ENCODE data around the gene THSD8. TPM values are rescaled to one million over a fixed set of nuclear protein-coding genes. Genes with fewer than 3 reads are reported as not detected.
"Not testable (repeated sequence)": the region's sequence is repeated elsewhere in the genome, so short reads cannot be mapped to it uniquely, and the experiment has no call there.

Gene THSD8
- total and polyA plus RNA-seq, 7 experiments from 2014 or later = 0.80 to 18.9 (median 2.1) TPM; not detected in 3

DNA sequence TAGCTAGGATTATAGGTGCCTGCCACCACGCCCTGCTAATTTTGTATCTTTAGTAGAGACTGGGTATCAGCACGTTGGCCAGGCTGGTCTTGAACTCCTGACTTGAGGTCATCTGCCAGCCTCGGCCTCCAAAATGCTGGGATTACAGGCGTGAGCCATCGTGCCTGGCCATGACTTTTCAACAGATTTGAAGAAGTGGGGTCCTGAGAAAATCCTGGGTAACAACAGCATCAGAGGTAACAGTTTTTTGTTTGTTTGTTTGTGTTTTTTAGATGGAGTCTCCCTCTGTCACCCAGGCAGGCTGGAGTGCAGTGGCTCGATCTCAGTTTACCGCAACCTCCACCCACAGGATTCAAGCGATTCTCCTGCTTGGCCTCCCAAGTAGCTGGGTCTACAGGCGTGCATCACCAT lies 6.9 kb upstream of the THSD8 start:
- intact Hi-C loops (cut with micrococcal nuclease) = loop anchor here (5.0 kb wide), 8 partner anchors 142 to 1703 kb away; partner anchors contain the start of genes CALR (in 2 of the 2), IER2 (in 1 of the 2), STX10 (in 1 of the 2) and SWSAP1 (in 1 of the 2)
- H3K27me3 ChIP-seq (ENCODE audit: control insufficient read depth in 2 of 2, insufficient read depth in 2 of 2, low read length in 2 of 2) = no peaks in the 10 kb centered on the region
- Mint-ChIP-seq H3K9me3 (peaks cover 0 to 26% (median 0%) of the 10 kb centered on the region in 11 donors), H3K27me3 (peaks cover 0 to 2% (median 0%) of the 10 kb centered on the region in 5 donors), H3K4me1 (peaks cover 25 to 42% (median 36%) of the 10 kb centered on the region in 7 donors), H3K4me3 (peak overlapping the region in 8 of 10 donors; percentile 74 to 95 (median 88)), H3K27ac (peak overlapping the region; percentile 93 to 100 (median 97)), H3K36me3 (peaks cover 0 to 9% (median 0%) of the 10 kb centered on the region in 5 donors)
- ChIA-PET POLR2A (interaction anchor here (0.6 to 8.4 kb wide), 11 partner anchors 9 to 1729 kb away, joined by 3 to 621 read pairs (median 5); partner anchors contain the start of genes GET3, HOOK2, RNASEH2A and TNPO2), CTCF (interaction anchor here (0.9 to 9.8 kb wide), 8 partner anchors 11 to 171 kb away, joined by 3 to 169 read pairs (median 8); partner anchors contain the start of gene HOOK2)
- peak overlapping the region; percentile 99 for H3K27ac ChIP-seq (ENCODE audit: low read depth, low read length)
- ATAC-seq (no peak), DNase-seq (no peak)
- H3K4me3 ChIP-seq (ENCODE audit: low read length) = no peak overlapping the region
- peaks cover 0 to 34% (median 3%) of the 10 kb centered on the region in 3 experiments for H3K36me3 ChIP-seq (ENCODE audit: control insufficient read depth in 2 of 3, insufficient read depth in 3 of 3, low read length in 3 of 3)
- peaks cover 21 to 29% of the 10 kb centered on the region in 2 donors for H3K4me1 ChIP-seq (ENCODE audit: control insufficient read depth in 2 of 2, insufficient read depth in 2 of 2, low read length in 2 of 2)
- no peaks in the 10 kb centered on the region for H3K9me3 ChIP-seq (ENCODE audit: control insufficient read depth in 2 of 3, low read length in 3 of 3)

DNA sequence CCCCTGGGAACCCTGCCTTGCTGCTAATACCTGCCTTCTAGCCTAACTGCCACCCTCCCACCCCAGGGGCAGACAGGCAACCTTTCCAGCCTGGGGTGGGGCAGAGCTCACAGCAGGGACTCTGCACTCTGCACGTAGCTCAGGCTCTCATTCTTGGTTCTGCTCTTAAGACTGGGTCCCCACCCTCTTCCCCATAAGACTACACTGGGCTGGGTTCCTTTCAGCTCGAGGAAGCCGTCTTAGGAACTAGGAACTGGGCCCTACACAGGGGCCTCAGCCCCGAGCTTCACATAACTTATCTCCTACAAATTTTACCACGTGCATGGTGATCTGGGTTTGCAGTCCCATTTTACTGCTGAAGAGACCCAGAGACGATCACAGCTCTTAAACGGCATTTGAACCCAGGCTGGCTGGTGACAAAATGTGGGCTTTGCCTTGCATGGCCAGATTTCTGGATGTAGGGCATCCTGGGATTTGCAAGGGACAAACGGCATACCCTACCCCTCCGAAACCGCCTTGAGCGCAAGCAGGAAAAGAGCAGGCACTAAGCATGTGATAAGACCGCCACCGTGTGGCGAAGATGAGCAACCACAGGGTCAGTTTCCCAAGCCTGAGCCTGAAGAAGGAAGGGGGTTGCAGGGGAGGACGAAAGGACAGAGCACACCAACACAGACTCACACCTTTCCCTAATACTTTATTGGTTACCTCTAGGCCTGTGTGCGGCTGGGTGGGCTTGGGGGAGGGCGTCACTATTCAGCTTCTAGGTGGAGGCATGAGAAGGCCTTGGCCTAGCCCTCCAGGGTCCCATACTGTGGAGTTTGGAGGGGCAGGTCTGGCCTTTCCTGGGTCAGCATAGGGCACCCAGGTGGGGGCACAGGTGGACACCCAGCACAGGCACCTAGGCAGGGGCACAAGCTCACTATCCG lies 5.5 kb upstream of the THSD8 start:
- Histone ChIP-seq H3K27ac (ENCODE audit: low read depth, low read length) (peak overlapping the region; percentile 56), H3K4me3 (ENCODE audit: low read length) (peak overlapping the region; percentile 44), H3K36me3 (ENCODE audit: control insufficient read depth in 2 of 3, insufficient read depth in 3 of 3, low read length in 3 of 3) (peaks cover 0 to 43% (median 5%) of the 10 kb centered on the region in 3 experiments), H3K27me3 (ENCODE audit: control insufficient read depth in 2 of 2, insufficient read depth in 2 of 2, low read length in 2 of 2) (no peaks in the 10 kb centered on the region), H3K4me1 (ENCODE audit: control insufficient read depth in 2 of 2, insufficient read depth in 2 of 2, low read length in 2 of 2) (peaks cover 21 to 30% of the 10 kb centered on the region in 2 donors), H3K9me3 (ENCODE audit: control insufficient read depth in 2 of 3, low read length in 3 of 3) (no peaks in the 10 kb centered on the region)
- H3K27ac Mint-ChIP-seq = peak overlapping the region; percentile 87 to 100 (median 91)
- H3K27me3 Mint-ChIP-seq = peaks cover 0 to 2% (median 0%) of the 10 kb centered on the region in 5 donors
- H3K36me3 Mint-ChIP-seq = peaks cover 0 to 15% (median 0%) of the 10 kb centered on the region in 5 donors
- H3K4me1 Mint-ChIP-seq = peaks cover 19 to 42% (median 37%) of the 10 kb centered on the region in 7 donors
- intact Hi-C loops (cut with micrococcal nuclease) = loop anchor here (1.0 to 2.0 kb wide), 8 partner anchors 19 to 120 kb away; partner anchors contain the start of gene TNPO2 (in 1 of the 2)
- ATAC-seq (peak; percentile 14), DNase-seq (peak; percentile 68 to 86 (median 79))
- H3K9me3 Mint-ChIP-seq = peaks cover 0 to 19% (median 0%) of the 10 kb centered on the region in 11 donors
- POLR2A ChIA-PET = interaction anchor here (0.6 to 8.4 kb wide), 15 partner anchors 10 to 182 kb away, joined by 3 to 621 read pairs (median 3); partner anchors contain the start of genes GET3, HOOK2, RNASEH2A and TNPO2
- CTCF ChIA-PET = interaction anchor here (0.6 to 9.8 kb wide), 16 partner anchors 10 to 169 kb away, joined by 3 to 169 read pairs (median 7); partner anchors contain the start of gene HOOK2
- peak overlapping the region; percentile 55 to 87 (median 80) for H3K4me3 Mint-ChIP-seq

DNA sequence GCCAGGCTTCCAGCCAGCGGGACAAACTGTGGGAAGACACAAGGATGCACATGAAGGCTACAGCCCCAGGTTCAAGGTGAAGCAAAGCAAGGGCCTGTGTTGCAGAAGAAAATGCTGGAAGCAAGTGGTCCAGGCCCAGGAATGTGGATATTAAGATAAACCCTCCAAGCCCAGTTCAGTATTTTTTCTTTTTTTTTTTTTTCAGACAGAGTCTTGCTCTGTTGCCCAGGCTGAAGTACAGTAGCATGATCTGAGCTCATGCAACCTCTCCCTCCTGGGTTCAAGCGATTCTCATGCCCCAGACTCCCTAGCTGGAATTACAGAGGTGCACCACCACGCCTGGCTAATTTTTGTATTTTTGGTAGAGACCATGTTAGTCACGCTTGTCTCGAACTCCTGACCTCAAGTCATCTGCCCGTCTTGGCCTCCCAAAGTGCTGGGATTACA lies 4.7 kb upstream of the THSD8 start:
- H3K36me3 ChIP-seq (ENCODE audit: control insufficient read depth in 2 of 3, insufficient read depth in 3 of 3, low read length in 3 of 3) = peaks cover 0 to 39% (median 5%) of the 10 kb centered on the region in 3 experiments
- intact Hi-C loops (cut with micrococcal nuclease) = loop anchor here in 1 of 2 donors (2.0 kb wide), 2 partner anchors 50 to 74 kb away; partner anchors contain the start of gene TNPO2
- H3K4me1 ChIP-seq (ENCODE audit: control insufficient read depth in 2 of 2, insufficient read depth in 2 of 2, low read length in 2 of 2) = peaks cover 21 to 31% of the 10 kb centered on the region in 2 donors
- ChIA-PET CTCF (interaction anchor here (0.6 to 9.8 kb wide), 11 partner anchors 8 to 109 kb away, joined by 3 to 169 read pairs (median 3); partner anchors contain the start of genes HOOK2 and TNPO2), POLR2A (interaction anchor here (0.6 to 8.4 kb wide), 6 partner anchors 11 to 64 kb away, joined by 3 to 621 read pairs (median 4); partner anchors contain the start of gene HOOK2)
- peak overlapping the region in 4 of 9 donors; percentile 12 to 96 (median 55) for H3K27ac Mint-ChIP-seq
- H3K36me3 Mint-ChIP-seq = peaks cover 0 to 15% (median 0%) of the 10 kb centered on the region in 5 donors
- H3K27ac ChIP-seq (ENCODE audit: low read depth, low read length) = no peak overlapping the region
- no peaks in the 10 kb centered on the region for H3K9me3 ChIP-seq (ENCODE audit: control insufficient read depth in 2 of 3, low read length in 3 of 3)
- H3K4me3 ChIP-seq (ENCODE audit: low read length) = no peak overlapping the region
- peaks cover 0 to 2% (median 0%) of the 10 kb centered on the region in 5 donors for H3K27me3 Mint-ChIP-seq
- H3K9me3 Mint-ChIP-seq = peaks cover 0 to 14% (median 0%) of the 10 kb centered on the region in 11 donors
- ATAC-seq (no peak), DNase-seq (no peak)
- H3K4me3 Mint-ChIP-seq = no peak overlapping the region
- peaks cover 20 to 44% (median 39%) of the 10 kb centered on the region in 7 donors for H3K4me1 Mint-ChIP-seq
- no peaks in the 10 kb centered on the region for H3K27me3 ChIP-seq (ENCODE audit: control insufficient read depth in 2 of 2, insufficient read depth in 2 of 2, low read length in 2 of 2)

DNA sequence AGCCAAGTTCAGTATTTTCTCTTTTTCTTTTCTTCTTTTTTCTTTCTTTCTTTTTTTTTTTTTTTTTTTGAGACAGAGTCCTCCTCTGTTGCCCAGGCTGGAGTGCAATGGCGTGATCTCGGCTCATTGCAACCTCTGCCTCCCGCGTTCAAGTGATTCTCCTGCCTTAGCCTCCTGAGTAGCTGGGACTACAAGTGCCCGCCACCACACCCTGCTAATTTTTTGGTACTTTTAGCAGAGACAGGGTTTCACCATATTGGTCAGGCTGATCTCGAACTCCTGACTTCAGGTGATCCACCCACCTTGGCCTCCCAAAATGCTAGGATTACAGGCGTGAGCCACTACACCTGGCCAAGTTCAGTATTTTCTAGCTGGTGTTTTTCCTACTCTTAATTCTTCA lies 4.3 kb upstream of the THSD8 start:
- not testable (repeated sequence) for H3K27me3 ChIP-seq (ENCODE audit: control insufficient read depth in 2 of 2, insufficient read depth in 2 of 2, low read length in 2 of 2); H3K9me3 Mint-ChIP-seq; DNase-seq; ATAC-seq; H3K9me3 ChIP-seq (ENCODE audit: control insufficient read depth in 2 of 3, low read length in 3 of 3); H3K27ac ChIP-seq (ENCODE audit: low read depth, low read length); H3K27me3 Mint-ChIP-seq; H3K4me3 ChIP-seq (ENCODE audit: low read length); H3K4me3 Mint-ChIP-seq
- CTCF ChIA-PET = interaction anchor here (0.7 to 9.8 kb wide), 8 partner anchors 8 to 88 kb away, joined by 3 to 169 read pairs (median 3); partner anchors contain the start of genes HOOK2 and TNPO2
- intact Hi-C loops (cut with micrococcal nuclease) = loop anchor here in 1 of 2 donors (2.0 kb wide), 2 partner anchors 49 to 75 kb away; partner anchors contain the start of gene TNPO2
- POLR2A ChIA-PET = interaction anchor here (0.6 to 8.4 kb wide), 4 partner anchors 19 to 64 kb away, joined by 3 to 621 read pairs (median 4); partner anchors contain the start of gene HOOK2
- H3K27ac Mint-ChIP-seq = peak overlapping the region in 3 of 9 donors; percentile 1 to 12 (median 8)
- peaks cover 25 to 48% (median 43%) of the 10 kb centered on the region in 7 donors for H3K4me1 Mint-ChIP-seq
- H3K36me3 Mint-ChIP-seq = peaks cover 0 to 14% (median 0%) of the 10 kb centered on the region in 5 donors
- Histone ChIP-seq H3K36me3 (ENCODE audit: control insufficient read depth in 2 of 3, insufficient read depth in 3 of 3, low read length in 3 of 3) (peaks cover 0 to 35% (median 5%) of the 10 kb centered on the region in 3 experiments), H3K4me1 (ENCODE audit: control insufficient read depth in 2 of 2, insufficient read depth in 2 of 2, low read length in 2 of 2) (peaks cover 24 to 34% of the 10 kb centered on the region in 2 donors)

DNA sequence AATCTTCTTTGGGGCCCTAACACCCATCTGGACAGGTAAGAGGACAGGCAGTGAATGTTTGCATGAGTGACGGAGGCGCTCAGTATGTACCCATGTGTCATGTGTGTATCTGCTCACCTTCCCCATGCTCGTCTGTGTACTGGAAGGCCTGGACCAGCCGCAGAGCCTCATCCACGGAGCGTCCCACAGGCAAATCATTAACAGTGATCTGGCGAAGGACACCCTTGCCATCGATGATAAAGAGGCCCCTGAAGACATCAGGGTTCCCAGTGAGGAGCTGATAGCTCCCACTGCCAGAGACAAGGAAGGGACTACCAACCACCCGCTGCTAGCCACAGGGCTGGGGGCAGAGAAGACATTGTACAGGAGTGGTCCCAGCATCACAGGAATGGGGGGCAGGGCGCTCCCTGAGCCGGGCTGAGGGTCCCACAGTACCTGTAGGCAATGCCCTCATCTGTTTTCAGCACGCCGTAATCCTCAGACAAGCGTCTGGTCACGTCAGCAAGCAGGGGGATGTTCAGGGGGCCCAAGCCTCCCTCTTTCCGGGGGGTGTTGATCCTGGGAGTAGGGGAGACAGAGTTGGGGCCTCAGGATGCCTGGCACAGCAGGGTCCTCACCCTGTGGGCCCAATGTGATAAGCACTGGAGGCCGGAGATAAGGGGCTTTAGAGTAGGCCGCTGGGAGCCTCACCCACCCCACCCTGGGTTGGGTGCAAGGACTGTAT lies 2.0 kb upstream of the THSD8 start:
- no peak for ATAC-seq

More for the DNA sequence above, 2.0 kb upstream of the THSD8 start:
- Mint-ChIP-seq H3K4me3 (peak overlapping the region; percentile 42 to 92 (median 88)), H3K4me1 (peaks cover 20 to 40% (median 33%) of the 10 kb centered on the region in 7 donors), H3K36me3 (peaks cover 0 to 9% (median 0%) of the 10 kb centered on the region in 5 donors), H3K9me3 (no peaks in the 10 kb centered on the region), H3K27ac (peak overlapping the region in 6 of 9 donors; percentile 8 to 82 (median 48)), H3K27me3 (peaks cover 0 to 6% (median 0%) of the 10 kb centered on the region in 5 donors)
- Histone ChIP-seq H3K4me3 (ENCODE audit: low read length) (peak overlapping the region; percentile 88), H3K27me3 (ENCODE audit: control insufficient read depth in 2 of 2, insufficient read depth in 2 of 2, low read length in 2 of 2) (no peaks in the 10 kb centered on the region), H3K36me3 (ENCODE audit: control insufficient read depth in 2 of 3, insufficient read depth in 3 of 3, low read length in 3 of 3) (peaks cover 0 to 28% (median 5%) of the 10 kb centered on the region in 3 experiments), H3K9me3 (ENCODE audit: control insufficient read depth in 2 of 3, low read length in 3 of 3) (no peaks in the 10 kb centered on the region), H3K27ac (ENCODE audit: low read depth, low read length) (peak overlapping the region; percentile 86), H3K4me1 (ENCODE audit: control insufficient read depth in 2 of 2, insufficient read depth in 2 of 2, low read length in 2 of 2) (peaks cover 15 to 24% of the 10 kb centered on the region in 2 donors)
- intact Hi-C loops (cut with micrococcal nuclease) = loop anchor here (2.0 to 5.0 kb wide), 2 partner anchors 37 to 65 kb away; partner anchors contain the start of genes MAST1 (in 1 of the 2) and TRIR (in 1 of the 2)
- ChIA-PET POLR2A (interaction anchor here (0.6 to 5.1 kb wide), 10 partner anchors 8 to 185 kb away, joined by 3 to 31 read pairs (median 4); partner anchors contain the start of genes GET3 and JUNB), CTCF (interaction anchor here (0.7 to 9.8 kb wide), 6 partner anchors 23 to 67 kb away, joined by 3 to 169 read pairs (median 24); partner anchors contain the start of gene HOOK2)
- DNase-seq = no peak

All from naive thymus-derived CD4-positive, alpha-beta T cell (primary cell).